Measurements from ENCODE around the gene ZNF839.

ZNF839 gene

GRCh38 chr14:102362084-102362483 is 42.5 kb downstream of the ZNF839 start:
- peaks cover 0 to 13% (median 3%) of the 10 kb centered on the region in 11 experiments; a peak in 1 of 22 replicates for H4K20me1 ChIP-seq
- H3K4me3 ChIP-seq, result peak overlapping the region; percentile 77 to 92 (median 84)
- peak overlapping the region; percentile 75 to 99 (median 93) for H3K4me2 ChIP-seq
- H3K27ac ChIP-seq, result peak overlapping the region; percentile 69 to 85 (median 75)
- H3K9me3 ChIP-seq (replicated peaks in 1 of 11), result no peaks in the 10 kb centered on the region
- peaks cover 0 to 18% (median 0%) of the 10 kb centered on the region in 11 experiments; a peak in 2 of 22 replicates for H3K27me3 ChIP-seq
- H3K36me3 ChIP-seq, result peaks cover 18 to 30% (median 19%) of the 10 kb centered on the region in 11 experiments
- peak overlapping the region; percentile 80 to 88 (median 87) for H3K9ac ChIP-seq
- peaks cover 18 to 28% (median 23%) of the 10 kb centered on the region in 10 experiments for H3K4me1 ChIP-seq
- TF ChIP-seq Cebpa-rat (IDR thresholded peaks at IDR 0.05), result no peak

- Histone ChIP-seq H3K27me3 (peaks cover 0 to 18% (median 0%) of the 10 kb centered on the region in 11 experiments; a peak in 2 of 22 replicates), H3K36me3 (peaks cover 12 to 24% (median 14%) of the 10 kb centered on the region in 11 experiments; a peak in 21 of 22 replicates), H3K4me1 (peaks cover 23 to 33% (median 29%) of the 10 kb centered on the region in 10 experiments), H3K9ac (peak within 1 kb of the TSS; percentile 80 to 88 (median 87)), H3K4me3 (peak within 1 kb of the TSS; percentile 77 to 92 (median 84)), H3K27ac (peak within 1 kb of the TSS; percentile 69 to 85 (median 75)), H3K9me3 (replicated peaks in 1 of 11) (no peaks in the 10 kb centered on the region), H4K20me1 (peaks cover 0 to 18% (median 5%) of the 10 kb centered on the region in 11 experiments; a peak in 1 of 22 replicates), H3K4me2 (peak within 1 kb of the TSS; percentile 88 to 99 (median 96))
- no peak for TF ChIP-seq Cebpa-rat (IDR thresholded peaks at IDR 0.05)
Observed at GRCh38 chr14:102362545-102363181, 43.1 kb downstream of the ZNF839 start, which contains the start of the genes CINP and TECPR2. Gene CINP, minus strand, starts transcription at chr14:102362890. Its CDS starts 39 bp downstream, at chr14:102362851. Gene TECPR2, plus strand, starts transcription at chr14:102362941. Its CDS starts 13,781 bp downstream, at chr14:102376722.

GRCh38 chr14:102363182-102363943 is 43.8 kb downstream of the ZNF839 start:
- Histone ChIP-seq H3K9ac (peak overlapping the region; percentile 80 to 88 (median 87)), H3K27ac (peak overlapping the region; percentile 63 to 85 (median 75); a peak in 21 of 22 replicates), H4K20me1 (peaks cover 0 to 22% (median 8%) of the 10 kb centered on the region in 11 experiments; a peak in 5 of 22 replicates), H3K4me3 (peak overlapping the region; percentile 77 to 92 (median 84)), H3K4me1 (peaks cover 28 to 40% (median 35%) of the 10 kb centered on the region in 10 experiments), H3K27me3 (peaks cover 0 to 18% (median 0%) of the 10 kb centered on the region in 11 experiments; a peak in 2 of 22 replicates), H3K9me3 (replicated peaks in 1 of 11) (no peaks in the 10 kb centered on the region), H3K36me3 (peaks cover 5 to 17% (median 7%) of the 10 kb centered on the region in 11 experiments; a peak in 21 of 22 replicates), H3K4me2 (peak overlapping the region; percentile 88 to 99 (median 96))
- no peak for TF ChIP-seq Cebpa-rat (IDR thresholded peaks at IDR 0.05)

- TF ChIP-seq Cebpa-rat (IDR thresholded peaks at IDR 0.05), result no peak
- H3K9ac ChIP-seq, result no peak overlapping the region
- H3K27ac ChIP-seq, result no peak overlapping the region
- H3K4me3 ChIP-seq, result no peak overlapping the region
- no peaks in the 10 kb centered on the region for H3K9me3 ChIP-seq (replicated peaks in 1 of 11)
- H3K4me1 ChIP-seq, result peaks cover 11 to 22% (median 15%) of the 10 kb centered on the region in 10 experiments
- H4K20me1 ChIP-seq, result peaks cover 8 to 43% (median 27%) of the 10 kb centered on the region in 11 experiments; a peak in 15 of 22 replicates
- H3K36me3 ChIP-seq, result 0 out of 22 replicates have a peak, but pooled peaks cover 0 to 4% (median 0%) of the 10 kb centered on the region in 11 experiments
- H3K27me3 ChIP-seq, result peaks cover 0 to 10% (median 0%) of the 10 kb centered on the region in 11 experiments; a peak in 4 of 22 replicates
- H3K4me2 ChIP-seq, result peak overlapping the region in 5 of 11 experiments; percentile 23 to 48 (median 38); a peak in 7 of 22 replicates
Observed at GRCh38 chr14:102370305-102370809, 50.8 kb downstream of the ZNF839 start.

GRCh38 chr14:102371361-102371760 is 51.8 kb downstream of the ZNF839 start:
- Histone ChIP-seq H3K4me2 (no peak overlapping the region), H4K20me1 (peaks cover 8 to 41% (median 27%) of the 10 kb centered on the region in 11 experiments; a peak in 15 of 22 replicates), H3K4me3 (no peak overlapping the region), H3K9me3 (replicated peaks in 1 of 11) (no peaks in the 10 kb centered on the region), H3K27ac (no peak overlapping the region), H3K27me3 (peaks cover 0 to 9% (median 0%) of the 10 kb centered on the region in 11 experiments; a peak in 4 of 22 replicates), H3K4me1 (peaks cover 11 to 22% (median 15%) of the 10 kb centered on the region in 10 experiments), H3K9ac (no peak overlapping the region), H3K36me3 (peaks cover 0 to 8% (median 0%) of the 10 kb centered on the region in 11 experiments; a peak in 2 of 22 replicates)
- TF ChIP-seq Cebpa-rat (IDR thresholded peaks at IDR 0.05), result no peak

- Histone ChIP-seq H3K4me1 (peaks cover under 1 to 13% (median 5%) of the 10 kb centered on the region in 10 experiments; a peak in 19 of 20 replicates), H3K36me3 (peaks cover 0 to 25% (median 11%) of the 10 kb centered on the region in 11 experiments; a peak in 11 of 22 replicates), H3K27ac (no peak overlapping the region), H3K9me3 (replicated peaks in 1 of 11) (no peaks in the 10 kb centered on the region), H4K20me1 (peaks cover 8 to 40% (median 19%) of the 10 kb centered on the region in 11 experiments; a peak in 15 of 22 replicates), H3K9ac (no peak overlapping the region), H3K4me2 (no peak overlapping the region), H3K27me3 (peaks cover 0 to 9% (median 0%) of the 10 kb centered on the region in 11 experiments; a peak in 4 of 22 replicates), H3K4me3 (no peak overlapping the region)
- TF ChIP-seq Cebpa-rat (IDR thresholded peaks at IDR 0.05), result no peak
Observed at GRCh38 chr14:102373110-102373509, 53.6 kb downstream of the ZNF839 start.

GRCh38 chr14:102374264-102374663 is 54.7 kb downstream of the ZNF839 start:
- H3K4me3 ChIP-seq, result no peak overlapping the region
- peaks cover 6 to 36% (median 18%) of the 10 kb centered on the region in 11 experiments; a peak in 14 of 22 replicates for H3K36me3 ChIP-seq
- H3K4me2 ChIP-seq, result no peak overlapping the region
- TF ChIP-seq Cebpa-rat (IDR thresholded peaks at IDR 0.05), result no peak
- peaks cover 0 to under 1% (median 0%) of the 10 kb centered on the region in 11 experiments; a peak in 1 of 22 replicates for H3K27me3 ChIP-seq
- H3K4me1 ChIP-seq, result peaks cover 0 to 11% (median 0%) of the 10 kb centered on the region in 10 experiments; a peak in 6 of 20 replicates
- H3K9me3 ChIP-seq (replicated peaks in 1 of 11), result no peaks in the 10 kb centered on the region
- peaks cover under 1 to 31% (median 13%) of the 10 kb centered on the region in 11 experiments; a peak in 14 of 22 replicates for H4K20me1 ChIP-seq
- no peak overlapping the region for H3K9ac ChIP-seq
- H3K27ac ChIP-seq, result no peak overlapping the region

- H3K27me3 ChIP-seq, result no peaks in the 10 kb centered on the region
- H3K9ac ChIP-seq, result no peak overlapping the region
- H3K4me1 ChIP-seq, result peaks cover 0 to 8% (median 0%) of the 10 kb centered on the region in 10 experiments; a peak in 6 of 20 replicates
- no peak for TF ChIP-seq Cebpa-rat (IDR thresholded peaks at IDR 0.05)
- H3K9me3 ChIP-seq (replicated peaks in 1 of 11), result no peaks in the 10 kb centered on the region
- peaks cover 0 to 23% (median 11%) of the 10 kb centered on the region in 11 experiments; a peak in 13 of 22 replicates for H4K20me1 ChIP-seq
- no peak overlapping the region for H3K4me3 ChIP-seq
- no peak overlapping the region for H3K27ac ChIP-seq
- H3K36me3 ChIP-seq, result peaks cover 6 to 44% (median 19%) of the 10 kb centered on the region in 11 experiments; a peak in 14 of 22 replicates
- H3K4me2 ChIP-seq, result no peak overlapping the region
Observed at GRCh38 chr14:102375119-102375518, 55.6 kb downstream of the ZNF839 start.

All from BLaER1 treated with 17β-estradiol and CSF1 and Interleukin-3, amounts not matched to agents 10 nM and 100 nM (cell line).